RWPE2 (cell line): ENCODE data around the gene CACNG4.

Source experiments
- ATAC-seq: fragments of 200-7000 bp; cut with Tn5 transposase; 3 replicates; pipeline ENCODE4 v1.9.1; 2021; ENCODE audit warnings: low read depth
- DNase-seq: peaks from one replicate; pipeline ENCODE4 v3.0.0-alpha.2; 2020; ENCODE audit warnings: low spot score
- H3K27ac ChIP-seq: fragments of 450-650 bp; 2 replicates; pipeline ENCODE4 v1.5.1; 2017; ENCODE audit warnings: mild to moderate bottlenecking; ENCODE audit not compliant: poor library complexity, severe bottlenecking
- H3K27me3 ChIP-seq: fragments of 250-450 bp; sonication (Bioruptor Pico); 2 replicates; pipeline ENCODE4 v1.5.1; 2021; ENCODE audit warnings: mild to moderate bottlenecking, moderate library complexity; ENCODE audit not compliant: insufficient read depth, poor library complexity, severe bottlenecking
- H3K36me3 ChIP-seq: fragments of 250-450 bp; sonication (Bioruptor Pico); 2 replicates; pipeline ENCODE4 v1.5.1; 2020; ENCODE audit warnings: low read depth, mild to moderate bottlenecking, moderate library complexity
- H3K4me1 ChIP-seq: fragments of 250-450 bp; sonication (Bioruptor Pico); 2 replicates; pipeline ENCODE4 v1.5.1; 2021; ENCODE audit warnings: mild to moderate bottlenecking, moderate library complexity; ENCODE audit not compliant: insufficient read depth, poor library complexity, severe bottlenecking
- H3K4me3 ChIP-seq: fragments of 250-450 bp; sonication (Bioruptor Pico); 2 replicates; pipeline ENCODE4 v1.5.1; 2021; ENCODE audit warnings: mild to moderate bottlenecking, moderate library complexity; ENCODE audit not compliant: severe bottlenecking
- H3K9me3 ChIP-seq: fragments of 250-450 bp; sonication (Bioruptor Pico); 2 replicates; pipeline ENCODE4 v1.5.1; 2021; ENCODE audit warnings: mild to moderate bottlenecking, moderate library complexity; ENCODE audit not compliant: severe bottlenecking
- CTCF ChIP-seq: fragments of 450-650 bp; IDR thresholded peaks from one replicate; pipeline ENCODE4 v1.5.1; 2017; ENCODE audit warnings: mild to moderate bottlenecking, moderate library complexity; ENCODE audit not compliant: poor library complexity, severe bottlenecking

CACNG4 gene

GRCh38 chr17:66929591-66929990 lies 34.9 kb upstream of the CACNG4 start:
- Histone ChIP-seq H3K36me3 (no peaks in the 10 kb centered on the region; the same call in 1 of the 2 replicates), H3K4me3 (no peak overlapping the region), H3K27ac (no peak overlapping the region), H3K4me1 (no peaks in the 10 kb centered on the region), H3K27me3 (no peaks in the 10 kb centered on the region), H3K9me3 (peaks cover 3% of the 10 kb centered on the region)
- ATAC-seq: no peak
- TF ChIP-seq CTCF: no peak
- peak; percentile 10 for DNase-seq

GRCh38 chr17:66930933-66931332 lies 33.6 kb upstream of the CACNG4 start:
- DNase-seq (peak; percentile 48), ATAC-seq (peak; percentile 62; the same call in 2 of the 3 replicates)
- no peaks in the 10 kb centered on the region for H3K27me3 ChIP-seq
- no peak overlapping the region for H3K27ac ChIP-seq
- H3K36me3 ChIP-seq: no peaks in the 10 kb centered on the region
- TF ChIP-seq CTCF: no peak
- H3K9me3 ChIP-seq: peaks cover 3% of the 10 kb centered on the region
- no peak overlapping the region for H3K4me3 ChIP-seq
- no peaks in the 10 kb centered on the region for H3K4me1 ChIP-seq

- Histone ChIP-seq H3K9me3 (peaks cover 3% of the 10 kb centered on the region), H3K4me1 (no peaks in the 10 kb centered on the region), H3K36me3 (no peaks in the 10 kb centered on the region), H3K27ac (no peak overlapping the region), H3K27me3 (no peaks in the 10 kb centered on the region), H3K4me3 (no peak overlapping the region)
- ATAC-seq: no peak
- TF ChIP-seq CTCF: no peak
- DNase-seq: no peak
Observed at GRCh38 chr17:66932311-66932710, 32.2 kb upstream of the CACNG4 start.

GRCh38 chr17:66934040-66934439 lies 30.5 kb upstream of the CACNG4 start:
- no peaks in the 10 kb centered on the region for H3K27me3 ChIP-seq
- H3K4me1 ChIP-seq: no peaks in the 10 kb centered on the region
- peaks cover 3% of the 10 kb centered on the region for H3K9me3 ChIP-seq
- ATAC-seq (no peak), DNase-seq (peak; percentile 6)
- H3K4me3 ChIP-seq: no peak overlapping the region
- no peak for TF ChIP-seq CTCF
- no peak overlapping the region for H3K27ac ChIP-seq
- H3K36me3 ChIP-seq: no peaks in the 10 kb centered on the region

GRCh38 chr17:66935717-66936116 lies 28.8 kb upstream of the CACNG4 start:
- Histone ChIP-seq H3K4me3 (no peak overlapping the region), H3K9me3 (peaks cover 3% of the 10 kb centered on the region), H3K36me3 (no peaks in the 10 kb centered on the region), H3K4me1 (no peaks in the 10 kb centered on the region), H3K27ac (no peak overlapping the region), H3K27me3 (no peaks in the 10 kb centered on the region)
- no peak for TF ChIP-seq CTCF
- no peak for DNase-seq
- ATAC-seq: no peak
